SJCRH30 (cell line): ENCODE results near the gene CTSK. TPM values are rescaled to one million over a fixed set of nuclear protein-coding genes. Genes with fewer than 3 reads are reported as not detected.
"Not testable (repeated sequence)": the region's sequence is repeated elsewhere in the genome, so short reads cannot be mapped to it uniquely, and the experiment has no call there.

Experiments
- DNase-seq, 2 experiments: peaks; one replicate each; pipeline ENCODE4 v3.0.0-alpha.2; 2015 to 2020
- H3K27ac ChIP-seq: fragments of 250-450 bp; sonication (Bioruptor Pico); 2 replicates; pipeline ENCODE4 v1.5.1; 2020; ENCODE audit warnings: mild to moderate bottlenecking, moderate library complexity
- H3K27me3 ChIP-seq: fragments of 250-450 bp; sonication (Bioruptor Pico); 2 replicates; pipeline ENCODE4 v1.5.1; 2020; ENCODE audit warnings: mild to moderate bottlenecking, moderate library complexity
- H3K36me3 ChIP-seq: fragments of 250-450 bp; sonication (Bioruptor Pico); 2 replicates; pipeline ENCODE4 v1.5.1; 2020; ENCODE audit warnings: mild to moderate bottlenecking, moderate library complexity
- H3K4me1 ChIP-seq: fragments of 250-450 bp; sonication (Bioruptor Pico); 2 replicates; pipeline ENCODE4 v1.5.1; 2020; ENCODE audit warnings: mild to moderate bottlenecking, moderate library complexity
- H3K4me3 ChIP-seq: fragments of 250-450 bp; sonication (Bioruptor Pico); 2 replicates; pipeline ENCODE4 v1.5.1; 2020; ENCODE audit warnings: mild to moderate bottlenecking, moderate library complexity
- H3K9me3 ChIP-seq: fragments of 250-450 bp; sonication (Bioruptor Pico); replicated peaks from 2 replicates; pipeline ENCODE4 v1.5.1; 2020; ENCODE audit warnings: mild to moderate bottlenecking, moderate library complexity
- total RNA-seq: library from RNA; depleted of rRNA; stranded (reverse); fragments of >200 nt; shearing (Covaris generic); gene quantifications from 2 replicates; pipeline ENCODE4 v1.2.3, GENCODE V29; 2014

CTSK gene
- total RNA-seq, 1 experiment from 2014 or later, result 0.97 TPM

DNA sequence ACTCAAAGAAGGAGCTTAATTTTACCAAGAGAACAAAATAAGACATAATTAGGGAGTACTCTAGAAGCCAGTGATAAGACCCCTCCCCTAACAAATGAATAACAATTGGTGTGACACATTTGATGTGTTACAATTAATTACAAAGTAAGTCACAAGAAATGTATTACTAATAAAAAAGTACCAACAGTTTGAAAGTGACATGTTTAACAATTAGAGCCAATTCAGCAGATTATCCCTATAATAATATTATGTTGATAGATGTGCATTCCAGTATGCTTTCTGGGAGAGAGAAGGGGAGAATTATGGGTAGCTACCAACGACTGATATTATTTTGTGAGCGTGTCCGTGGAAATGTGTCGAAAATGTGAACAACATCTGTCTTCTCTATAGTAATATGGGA lies 19.1 kb downstream of the CTSK start:
- no peaks in the 10 kb centered on the region for H3K27me3 ChIP-seq
- no peak overlapping the region for H3K27ac ChIP-seq
- no peaks in the 10 kb centered on the region for H3K9me3 ChIP-seq
- H3K4me1 ChIP-seq, result no peaks in the 10 kb centered on the region
- no peak for DNase-seq
- no peak overlapping the region for H3K4me3 ChIP-seq
- no peaks in the 10 kb centered on the region for H3K36me3 ChIP-seq

DNA sequence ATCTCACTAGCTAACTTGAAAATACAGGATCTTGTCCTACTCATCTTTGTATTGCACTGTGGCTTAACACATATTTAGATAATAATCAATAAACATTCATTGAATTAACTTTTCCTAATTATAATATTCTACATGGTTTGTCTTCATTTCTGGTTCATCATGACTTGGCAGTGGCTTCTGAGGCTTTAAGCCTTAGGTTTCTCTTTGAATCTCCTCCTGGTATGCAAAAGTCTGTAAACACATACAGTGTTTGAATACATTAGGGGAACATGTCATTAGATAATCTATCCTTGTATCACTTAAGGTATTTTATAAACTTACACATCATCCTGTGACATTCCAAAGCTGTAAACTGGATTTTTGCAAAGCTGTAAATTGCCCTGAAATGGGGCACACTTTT lies 20.6 kb downstream of the CTSK start:
- Histone ChIP-seq H3K27me3 (no peaks in the 10 kb centered on the region), H3K4me1 (no peaks in the 10 kb centered on the region), H3K4me3 (no peak overlapping the region), H3K36me3 (no peaks in the 10 kb centered on the region), H3K27ac (no peak overlapping the region), H3K9me3 (no peaks in the 10 kb centered on the region)
- no peak for DNase-seq

DNA sequence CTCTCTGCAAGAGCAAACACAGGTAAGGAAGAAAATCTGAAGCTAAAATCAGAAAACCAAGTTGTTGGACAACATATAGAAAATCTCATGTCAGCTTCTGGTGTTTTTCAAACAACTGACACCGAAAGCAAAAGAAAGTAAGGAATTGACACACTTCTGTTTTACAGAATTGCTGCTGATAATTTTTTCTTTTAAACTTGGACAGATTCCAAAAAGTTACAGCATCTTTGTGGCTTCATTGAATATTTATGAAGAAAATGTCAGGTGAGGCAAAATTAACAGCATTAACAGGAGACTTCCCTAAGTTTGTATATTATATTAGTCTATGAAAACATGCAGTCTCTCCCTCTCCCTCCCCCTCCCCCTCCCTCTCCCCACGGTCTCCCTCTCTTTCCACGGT lies 27.6 kb downstream of the CTSK start:
- no peak overlapping the region for H3K4me3 ChIP-seq
- no peak overlapping the region for H3K27ac ChIP-seq
- DNase-seq, result no peak
- no peaks in the 10 kb centered on the region for H3K27me3 ChIP-seq
- no peaks in the 10 kb centered on the region for H3K4me1 ChIP-seq
- no peaks in the 10 kb centered on the region for H3K36me3 ChIP-seq
- H3K9me3 ChIP-seq, result no peaks in the 10 kb centered on the region

DNA sequence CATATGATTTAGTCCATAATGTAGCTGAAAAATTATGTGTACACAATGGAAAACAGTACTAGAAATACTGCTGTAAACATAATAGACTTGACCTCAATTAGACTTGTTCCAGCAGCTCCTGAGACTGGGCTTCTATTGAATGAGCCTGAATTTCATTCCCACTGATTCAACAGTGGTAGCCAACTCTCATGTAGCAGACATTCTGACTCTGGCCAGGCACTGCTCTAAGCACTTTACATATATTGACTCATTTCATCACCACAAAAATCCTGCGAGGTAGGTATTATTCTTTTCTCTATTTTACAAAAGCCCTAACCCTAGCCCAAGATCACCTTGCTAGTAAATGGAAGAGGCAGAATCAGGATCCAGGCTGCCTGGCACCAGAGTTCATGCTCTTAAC lies 29.7 kb downstream of the CTSK start:
- Histone ChIP-seq H3K27me3 (no peaks in the 10 kb centered on the region), H3K4me1 (no peaks in the 10 kb centered on the region)
- no peak for DNase-seq

DNA sequence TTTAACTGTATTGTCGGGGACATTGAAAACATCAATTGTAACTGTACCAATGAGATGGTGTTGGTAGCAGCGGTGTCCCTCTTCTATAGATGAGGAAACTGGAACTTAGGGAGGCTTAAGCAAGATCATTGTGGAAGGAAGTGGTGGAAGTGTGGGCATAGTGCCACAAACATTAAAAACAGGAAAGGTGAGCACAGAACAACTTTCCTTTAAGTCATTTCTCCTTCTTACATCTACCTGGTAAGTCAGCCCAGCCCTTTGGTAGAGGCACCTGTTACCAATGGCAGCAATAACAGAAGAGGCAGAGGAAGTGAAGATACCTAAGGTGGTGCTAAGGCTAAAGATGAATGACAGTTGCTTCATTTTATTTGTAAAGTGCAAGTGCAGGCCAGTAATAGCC lies 30.5 kb downstream of the CTSK start:
- H3K27me3 ChIP-seq, result no peaks in the 10 kb centered on the region
- DNase-seq, result no peak
- H3K27ac ChIP-seq, result no peak overlapping the region
- H3K36me3 ChIP-seq, result no peaks in the 10 kb centered on the region
- no peaks in the 10 kb centered on the region for H3K4me1 ChIP-seq
- no peaks in the 10 kb centered on the region for H3K9me3 ChIP-seq
- H3K4me3 ChIP-seq, result no peak overlapping the region

More for the DNA sequence above, 29.7 kb downstream of the CTSK start:
- H3K9me3 ChIP-seq, result no peaks in the 10 kb centered on the region
- no peaks in the 10 kb centered on the region for H3K36me3 ChIP-seq
- H3K27ac ChIP-seq, result no peak overlapping the region
- H3K4me3 ChIP-seq, result no peak overlapping the region

DNA sequence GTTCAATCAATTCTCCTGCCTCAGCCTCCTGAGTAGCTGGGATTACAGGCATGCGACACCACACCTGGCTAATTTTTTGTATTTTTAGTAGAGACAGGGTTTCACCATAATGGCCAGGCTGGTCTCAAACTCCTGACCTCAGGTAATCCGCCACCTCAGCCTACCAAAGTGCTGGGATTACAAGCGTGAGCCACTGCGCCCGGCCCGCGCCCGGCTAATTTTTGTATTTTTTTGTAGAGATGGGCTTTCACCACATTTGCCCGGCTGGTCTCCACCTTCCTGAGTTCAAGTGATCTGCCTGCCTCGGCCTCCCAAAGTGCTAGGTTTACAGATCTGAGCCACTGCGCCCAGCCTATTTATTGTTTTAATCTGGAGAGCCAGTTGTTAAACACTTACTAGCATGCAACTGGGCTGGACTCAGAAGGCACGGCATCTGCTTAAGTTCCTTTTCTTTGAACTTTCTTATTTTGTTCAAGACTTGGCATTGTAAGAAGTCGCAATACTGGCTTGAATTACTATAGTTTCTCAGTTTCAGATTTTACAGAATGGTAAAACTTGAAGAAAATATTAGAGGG lies 32.0 kb downstream of the CTSK start:
- H3K27ac ChIP-seq, H3K4me1 ChIP-seq, H3K36me3 ChIP-seq, DNase-seq, H3K27me3 ChIP-seq, H3K4me3 ChIP-seq, H3K9me3 ChIP-seq: not testable (repeated sequence)

DNA sequence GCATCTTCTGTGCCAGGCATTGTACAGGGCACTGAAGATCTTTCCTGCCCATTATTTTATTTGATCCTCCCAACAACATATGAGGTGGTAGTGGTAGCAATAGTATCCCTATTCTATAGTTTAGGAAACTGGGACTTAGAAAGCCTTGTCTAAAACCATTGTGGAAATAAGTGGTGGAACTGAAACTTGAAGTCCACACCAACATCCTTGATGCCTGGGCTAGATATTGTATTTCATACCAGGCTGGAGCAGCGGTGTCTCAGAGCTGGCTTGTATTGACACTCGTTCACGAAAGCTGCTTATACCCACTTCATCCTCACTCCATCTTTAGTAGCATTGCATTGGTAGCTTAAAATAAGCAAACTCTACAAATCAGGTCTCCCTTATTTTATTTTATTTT lies 32.8 kb downstream of the CTSK start:
- Histone ChIP-seq H3K9me3 (no peaks in the 10 kb centered on the region), H3K27ac (no peak overlapping the region), H3K4me3 (no peak overlapping the region), H3K36me3 (no peaks in the 10 kb centered on the region), H3K27me3 (no peaks in the 10 kb centered on the region), H3K4me1 (0 out of 2 replicates have a peak, but pooled peaks cover 3% of the 10 kb centered on the region)
- DNase-seq, result no peak

DNA sequence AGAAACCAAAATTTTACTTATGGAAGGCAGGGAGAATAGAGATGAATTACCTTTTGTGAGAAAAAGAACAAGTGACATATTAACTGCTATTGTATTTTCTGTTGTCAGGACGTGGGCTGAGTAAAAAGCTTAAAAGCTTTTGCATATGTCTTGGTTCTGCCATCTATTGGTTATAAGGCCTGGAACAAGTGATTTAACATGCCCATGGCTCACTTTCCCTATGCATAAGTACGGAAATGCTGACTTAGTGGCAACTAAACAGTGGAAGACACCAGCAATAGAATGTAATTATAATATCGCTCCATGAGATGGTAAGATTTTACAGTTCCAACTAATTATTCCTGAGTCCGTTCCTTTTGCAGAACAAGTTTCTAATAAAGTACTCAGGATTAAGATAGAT lies 35.7 kb downstream of the CTSK start:
- no peak for DNase-seq
- H3K4me3 ChIP-seq, result no peak overlapping the region
- H3K36me3 ChIP-seq, result no peaks in the 10 kb centered on the region
- H3K27ac ChIP-seq, result no peak overlapping the region
- no peaks in the 10 kb centered on the region for H3K27me3 ChIP-seq
- H3K4me1 ChIP-seq, result 0 out of 2 replicates have a peak, but pooled peaks cover 3% of the 10 kb centered on the region
- no peaks in the 10 kb centered on the region for H3K9me3 ChIP-seq

DNA sequence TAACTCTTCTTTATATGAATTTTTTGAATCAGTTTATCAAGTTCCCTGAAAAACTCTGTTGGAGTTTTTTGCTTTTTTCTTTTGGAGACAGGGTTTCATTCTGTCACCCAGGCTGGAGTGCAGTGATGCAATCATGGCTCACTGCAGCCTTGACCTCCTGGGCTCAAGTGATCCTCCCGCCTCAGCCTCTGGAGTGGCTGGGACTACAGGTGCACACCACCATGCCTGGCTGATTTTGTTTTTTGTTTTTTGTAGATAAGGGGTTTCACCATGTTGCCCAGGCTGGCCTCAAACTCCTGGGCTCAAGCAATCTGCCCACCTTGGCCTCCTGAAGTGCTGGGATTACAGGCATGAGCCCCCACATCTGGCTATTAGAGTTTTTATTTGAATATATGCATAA lies 40.4 kb downstream of the CTSK start:
- not testable (repeated sequence) for DNase-seq, H3K4me3 ChIP-seq, H3K27ac ChIP-seq, H3K9me3 ChIP-seq, H3K36me3 ChIP-seq, H3K27me3 ChIP-seq
- peaks cover 14% of the 10 kb centered on the region; the same call in 1 of the 2 replicates for H3K4me1 ChIP-seq

DNA sequence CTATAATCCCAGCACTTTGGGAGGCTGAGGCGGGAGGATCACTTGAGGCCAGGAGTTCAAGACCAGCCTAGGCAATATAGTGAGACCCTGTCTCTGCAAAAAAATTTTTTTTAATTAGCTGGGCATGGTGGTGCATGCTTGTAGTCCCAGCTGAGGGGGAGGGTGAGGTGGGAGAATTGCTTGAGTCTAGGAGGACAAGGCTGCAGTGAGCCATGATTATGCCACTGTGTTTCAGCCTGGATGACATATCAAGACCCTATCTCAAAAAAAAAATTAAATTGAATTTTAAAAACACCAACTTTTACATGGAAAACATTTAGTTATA lies 42.1 kb downstream of the CTSK start:
- peak overlapping the region; percentile 93 for H3K27ac ChIP-seq

DNA sequence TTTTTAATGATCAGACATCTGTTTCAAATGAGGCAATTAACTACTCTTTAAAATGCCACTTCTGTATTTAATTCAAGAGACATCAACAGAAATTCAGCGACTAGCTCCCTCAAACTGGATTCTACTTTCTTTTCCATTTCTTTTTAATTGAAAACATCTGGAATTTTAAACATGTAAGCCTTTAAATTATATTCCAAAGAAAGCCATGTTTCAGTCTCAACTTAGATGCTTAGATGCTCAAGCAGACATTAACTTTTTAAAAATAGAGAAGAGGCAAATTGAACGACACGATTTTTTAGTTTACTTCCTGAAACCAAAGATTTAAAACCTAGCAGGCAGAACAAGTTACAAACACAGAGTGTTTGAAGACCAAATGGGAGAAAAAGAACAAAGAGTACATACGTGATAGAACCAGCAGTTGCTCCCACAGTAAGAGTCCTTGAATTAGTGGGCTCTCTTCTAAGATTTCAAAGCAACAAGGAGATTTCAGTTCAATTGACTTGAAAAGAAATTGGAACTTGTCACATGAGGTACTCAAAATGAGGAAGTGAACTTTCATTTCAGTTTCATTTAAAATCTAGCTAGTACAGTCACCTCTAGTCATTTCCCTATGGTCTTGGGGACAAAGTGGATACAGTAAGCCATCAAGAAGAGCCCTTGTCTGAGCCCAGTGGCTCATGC lies 42.6 kb downstream of the CTSK start, which contains the start of gene CTSS:
TSS of gene CTSS (minus strand) at position 483 of the 681 bp plus-strand sequence. CDS start 1,015 bp downstream, outside the sequence.
- Histone ChIP-seq H3K4me1 (peaks cover 14% of the 10 kb centered on the region; the same call in 1 of the 2 replicates), H3K27ac (peak within 1 kb of the TSS; percentile 93), H3K9me3 (no peaks in the 10 kb centered on the region; the same call in 1 of the 2 replicates), H3K27me3 (no peaks in the 10 kb centered on the region), H3K4me3 (peak within 1 kb of the TSS; percentile 53), H3K36me3 (no peaks in the 10 kb centered on the region)
- peak in 1 of 2 experiments; percentile 47 for DNase-seq

More for the DNA sequence above, 42.1 kb downstream of the CTSK start:
- H3K27me3 ChIP-seq, H3K36me3 ChIP-seq, DNase-seq, H3K9me3 ChIP-seq: not testable (repeated sequence)
- peaks cover 17% of the 10 kb centered on the region; the same call in 1 of the 2 replicates for H3K4me1 ChIP-seq
- H3K4me3 ChIP-seq, result peak overlapping the region; percentile 53

DNA sequence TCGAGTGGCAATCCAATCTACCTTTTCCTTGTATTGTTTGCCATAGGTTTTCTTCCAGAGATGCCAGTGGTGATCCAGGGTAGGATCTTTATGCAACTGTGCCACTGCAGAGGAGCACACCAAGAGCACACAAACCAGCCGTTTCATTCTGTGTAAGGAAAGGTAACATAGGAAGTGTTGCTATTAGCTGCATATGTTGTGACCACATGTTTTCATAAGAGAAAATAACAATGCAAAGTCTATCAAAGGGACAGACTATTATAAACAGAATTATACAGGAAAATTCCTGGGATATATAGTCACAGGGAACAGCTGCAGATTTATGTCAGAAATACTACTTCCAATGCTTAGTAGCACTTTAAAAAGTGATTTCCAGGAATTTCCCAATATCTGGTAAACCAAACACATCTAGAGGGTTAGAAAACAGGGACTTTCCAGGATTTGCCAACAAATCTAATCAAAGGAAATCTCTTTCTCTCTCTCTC lies 43.4 kb downstream of the CTSK start:
- peak; percentile 45 to 75 for DNase-seq
- H3K9me3 ChIP-seq, result no peaks in the 10 kb centered on the region; the same call in 1 of the 2 replicates
- peak overlapping the region; percentile 53 for H3K4me3 ChIP-seq
- no peaks in the 10 kb centered on the region for H3K27me3 ChIP-seq
- peak overlapping the region; percentile 93 for H3K27ac ChIP-seq
- no peaks in the 10 kb centered on the region for H3K36me3 ChIP-seq
- H3K4me1 ChIP-seq, result peaks cover 14% of the 10 kb centered on the region; the same call in 1 of the 2 replicates

DNA sequence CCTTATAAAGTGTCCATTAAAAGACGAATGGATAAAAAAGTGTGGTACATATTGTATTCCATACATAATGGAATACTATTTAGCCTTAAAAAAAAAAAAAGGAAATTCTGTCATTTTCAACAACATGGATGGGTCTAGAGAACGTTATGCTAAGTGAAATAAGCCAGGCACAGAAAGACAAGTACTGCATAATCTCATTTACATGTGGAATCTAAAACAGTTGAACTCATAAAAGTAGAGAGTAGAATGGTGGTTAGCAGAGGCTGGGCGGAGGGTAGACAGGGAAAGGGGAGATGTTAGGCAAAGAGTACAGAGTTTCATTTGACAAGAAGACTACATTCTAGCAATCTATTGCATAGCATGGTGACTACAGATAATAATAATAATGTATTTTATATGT lies 45.0 kb downstream of the CTSK start:
- H3K36me3 ChIP-seq, result no peaks in the 10 kb centered on the region
- no peaks in the 10 kb centered on the region for H3K27me3 ChIP-seq
- DNase-seq, result no peak
- peaks cover 14% of the 10 kb centered on the region; the same call in 1 of the 2 replicates for H3K4me1 ChIP-seq
- H3K9me3 ChIP-seq, result no peaks in the 10 kb centered on the region; the same call in 1 of the 2 replicates
- no peak overlapping the region for H3K4me3 ChIP-seq
- no peak overlapping the region for H3K27ac ChIP-seq

DNA sequence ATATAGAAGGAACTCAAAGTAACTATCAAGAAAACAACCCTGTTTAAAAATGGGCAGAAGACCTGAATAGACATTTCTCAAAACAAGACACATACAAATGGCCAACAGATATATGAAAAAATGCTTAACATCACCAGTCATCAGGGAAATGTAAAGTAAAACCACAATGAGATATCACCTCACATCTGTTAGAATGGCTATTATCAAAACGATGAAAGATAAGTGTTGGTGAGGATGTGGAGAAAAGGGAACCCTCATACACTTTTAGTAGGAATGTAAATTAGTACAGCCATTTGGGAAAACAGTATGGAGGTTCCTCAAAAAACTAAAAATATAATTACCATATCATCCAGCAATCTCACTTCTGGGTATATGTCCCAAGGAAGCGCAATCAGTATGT lies 45.5 kb downstream of the CTSK start:
- Histone ChIP-seq H3K9me3 (no peaks in the 10 kb centered on the region; the same call in 1 of the 2 replicates), H3K4me3 (no peak overlapping the region)

DNA sequence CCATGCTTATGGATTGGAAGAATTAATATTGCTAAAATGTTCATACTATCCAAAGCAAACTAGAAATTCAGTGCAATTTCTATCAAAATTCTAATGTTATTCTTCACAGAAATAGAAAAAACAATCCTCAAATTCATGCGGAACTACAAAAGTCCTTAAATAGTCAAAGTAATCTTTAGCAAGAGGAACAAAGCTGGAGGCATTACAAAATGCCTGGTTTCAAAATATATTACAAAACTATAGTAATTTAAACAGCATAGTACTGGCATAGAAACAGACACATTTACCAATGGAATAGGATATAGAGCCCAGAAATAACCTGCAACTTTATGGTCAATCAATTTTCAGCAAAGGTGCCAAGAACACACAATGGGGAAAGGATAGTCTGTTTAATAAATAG lies 46.3 kb downstream of the CTSK start:
- peaks cover 14% of the 10 kb centered on the region; the same call in 1 of the 2 replicates for H3K4me1 ChIP-seq
- no peak for DNase-seq
- no peaks in the 10 kb centered on the region for H3K36me3 ChIP-seq

More for the DNA sequence above, 45.5 kb downstream of the CTSK start:
- Histone ChIP-seq H3K36me3 (no peaks in the 10 kb centered on the region), H3K4me1 (peaks cover 14% of the 10 kb centered on the region; the same call in 1 of the 2 replicates), H3K27ac (no peak overlapping the region), H3K27me3 (no peaks in the 10 kb centered on the region)
- DNase-seq, result no peak

More for the DNA sequence above, 46.3 kb downstream of the CTSK start:
- no peaks in the 10 kb centered on the region; the same call in 1 of the 2 replicates for H3K9me3 ChIP-seq
- H3K4me3 ChIP-seq, result no peak overlapping the region
- no peak overlapping the region for H3K27ac ChIP-seq
- H3K27me3 ChIP-seq, result no peaks in the 10 kb centered on the region
